ENCODE data around the gene ALK. TPM values are rescaled to one million over a fixed set of nuclear protein-coding genes. Genes with fewer than 3 reads are reported as not detected.

The ALK gene
- polyA plus RNA-seq, 3 donors: not detected

- Histone ChIP-seq H3K9ac (ENCODE audit: insufficient read depth, low read length, poor library complexity, severe bottlenecking) (no peak overlapping the region), H3K27me3 (ENCODE audit: control insufficient read depth in 2 of 2, insufficient read depth in 2 of 2, low read length in 2 of 2) (no peaks in the 10 kb centered on the region), H4K20me1 (ENCODE audit: insufficient read depth, low read length) (no peaks in the 10 kb centered on the region), H3K9me3 (replicated peaks in 1 of 2; ENCODE audit: control insufficient read depth in 1 of 2, insufficient read depth in 1 of 2, low read length in 2 of 2) (peaks cover 0 to 16% of the 10 kb centered on the region in 2 donors), H3K36me3 (replicated peaks in 1 of 2; ENCODE audit: control insufficient read depth in 1 of 2, insufficient read depth in 2 of 2, low read length in 2 of 2) (no peaks in the 10 kb centered on the region), H3K4me1 (ENCODE audit: control insufficient read depth in 1 of 2, insufficient read depth in 2 of 2, low read length in 2 of 2) (no peaks in the 10 kb centered on the region), H3K4me3 (replicated peaks in 1 of 3; ENCODE audit: low read depth in 2 of 3, low read length in 3 of 3) (no peak overlapping the region), H2AFZ (ENCODE audit: insufficient read depth, low read depth, low read length, poor library complexity, severe bottlenecking) (no peak overlapping the region), H3K79me2 (ENCODE audit: insufficient read depth, low read length) (no peaks in the 10 kb centered on the region), H3K27ac (ENCODE audit: low read depth in 1 of 2, low read length in 2 of 2) (no peak overlapping the region), H3K4me2 (replicated peaks; ENCODE audit: extremely low read depth, low read length, poor library complexity, severe bottlenecking) (no peak overlapping the region)
- Mint-ChIP-seq H3K36me3 (no peaks in the 10 kb centered on the region), H3K9me3 (peaks cover 3 to 9% (median 7%) of the 10 kb centered on the region in 7 donors), H3K4me1 (no peaks in the 10 kb centered on the region), H3K4me3 (no peak overlapping the region), H3K27me3 (ENCODE audit: low read depth in 3 of 3) (peaks cover 0 to 6% (median 2%) of the 10 kb centered on the region in 3 donors), H3K27ac (no peak overlapping the region)
- DNase-seq: no peak
- no peak for TF ChIP-seq CTCF (IDR thresholded peaks at IDR 0.05)
- intact Hi-C loops (cut with micrococcal nuclease): no loop called here
Observed at GRCh38 chr2:29837925-29838324, 83.5 kb downstream of the ALK start.

GRCh38 chr2:29834624-29835023, 86.8 kb downstream of the ALK start:
- no peak overlapping the region for H3K27ac ChIP-seq (ENCODE audit: low read depth in 1 of 2, low read length in 2 of 2)
- H3K9me3 Mint-ChIP-seq: peaks cover 7 to 21% (median 13%) of the 10 kb centered on the region in 7 donors
- no peaks in the 10 kb centered on the region for H3K36me3 Mint-ChIP-seq
- no peak overlapping the region for H3K4me3 ChIP-seq (replicated peaks in 1 of 3; ENCODE audit: low read depth in 2 of 3, low read length in 3 of 3)
- H3K9me3 ChIP-seq (replicated peaks in 1 of 2; ENCODE audit: control insufficient read depth in 1 of 2, insufficient read depth in 1 of 2, low read length in 2 of 2): peaks cover 8 to 25% of the 10 kb centered on the region in 2 donors
- H2AFZ ChIP-seq (ENCODE audit: insufficient read depth, low read depth, low read length, poor library complexity, severe bottlenecking): no peak overlapping the region
- H3K27me3 ChIP-seq (ENCODE audit: control insufficient read depth in 2 of 2, insufficient read depth in 2 of 2, low read length in 2 of 2): no peaks in the 10 kb centered on the region
- H4K20me1 ChIP-seq (ENCODE audit: insufficient read depth, low read length): no peaks in the 10 kb centered on the region
- H3K27ac Mint-ChIP-seq: no peak overlapping the region
- H3K36me3 ChIP-seq (replicated peaks in 1 of 2; ENCODE audit: control insufficient read depth in 1 of 2, insufficient read depth in 2 of 2, low read length in 2 of 2): no peaks in the 10 kb centered on the region
- 100% methylated on average over 1 of the region's 2 CpGs for WGBS (ENCODE audit: insufficient coverage)
- H3K27me3 Mint-ChIP-seq (ENCODE audit: low read depth in 3 of 3): peaks cover 0 to 2% (median 2%) of the 10 kb centered on the region in 3 donors
- no peaks in the 10 kb centered on the region for H3K4me1 ChIP-seq (ENCODE audit: control insufficient read depth in 1 of 2, insufficient read depth in 2 of 2, low read length in 2 of 2)
- H3K4me3 Mint-ChIP-seq: no peak overlapping the region
- H3K4me2 ChIP-seq (replicated peaks; ENCODE audit: extremely low read depth, low read length, poor library complexity, severe bottlenecking): no peak overlapping the region
- no peak for TF ChIP-seq CTCF (IDR thresholded peaks at IDR 0.05)
- intact Hi-C loops (cut with micrococcal nuclease): no loop called here
- H3K9ac ChIP-seq (ENCODE audit: insufficient read depth, low read length, poor library complexity, severe bottlenecking): no peak overlapping the region
- no peaks in the 10 kb centered on the region for H3K4me1 Mint-ChIP-seq
- no peak for DNase-seq
- no peaks in the 10 kb centered on the region for H3K79me2 ChIP-seq (ENCODE audit: insufficient read depth, low read length)

Data from CD14-positive monocyte (primary cell).